Measurements from ENCODE around the gene FXYD3.

FXYD3 gene

DNA sequence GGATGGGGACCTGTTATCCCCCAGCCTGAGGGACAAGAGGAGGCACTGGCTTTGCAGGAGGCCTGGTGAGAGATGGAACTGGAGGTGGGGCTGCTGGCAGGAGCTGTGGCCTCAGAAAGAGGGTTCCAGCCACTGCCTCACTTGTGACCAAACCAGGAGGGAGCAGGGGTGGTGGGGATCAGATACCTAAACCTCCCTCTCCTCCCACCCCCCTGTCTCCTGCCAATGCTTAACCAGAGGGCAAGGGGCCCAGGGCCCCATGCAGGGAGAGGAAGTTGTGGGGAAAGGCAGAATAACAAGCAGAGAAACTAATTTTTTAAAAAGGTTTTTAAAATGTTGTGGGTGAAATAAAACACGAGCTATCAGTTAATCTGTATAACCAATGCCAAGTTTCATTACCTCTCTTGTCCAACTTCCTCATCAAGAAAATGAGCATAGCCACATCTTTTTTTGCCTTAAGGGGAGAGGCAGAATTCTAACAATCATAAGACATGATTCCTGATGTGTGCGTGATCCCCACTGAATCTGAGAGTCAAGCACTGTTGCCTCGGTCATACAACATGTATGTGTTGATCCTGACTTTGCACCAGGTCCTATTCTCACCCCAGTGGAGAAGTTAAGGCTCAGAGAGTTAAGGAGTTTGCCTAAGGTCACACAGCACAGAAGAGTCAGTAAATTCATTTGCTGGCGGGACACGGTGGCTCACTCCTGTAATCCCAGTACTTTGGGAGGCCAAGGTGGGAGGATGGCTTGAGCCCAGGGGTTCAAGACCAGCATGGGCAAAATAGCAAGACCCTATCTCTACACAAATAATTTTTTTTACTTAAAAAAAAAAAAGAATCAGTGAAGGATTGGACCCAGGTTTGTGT is 51.9 kb downstream of the FXYD3 start:
- DNase-seq (ENCODE audit: low read depth): no peak
- no peak for TF ChIP-seq CTCF (IDR thresholded peaks at IDR 0.05; ENCODE audit: low read depth, low read length, missing control alignments)
- H3K4me3 ChIP-seq (ENCODE audit: low read depth, low read length): no peak overlapping the region

GRCh38 chr19:35168196-35168595 is 52.6 kb downstream of the FXYD3 start:
- no peak overlapping the region for H3K4me3 ChIP-seq (ENCODE audit: low read depth, low read length)
- DNase-seq (ENCODE audit: low read depth): no peak
- TF ChIP-seq CTCF (IDR thresholded peaks at IDR 0.05; ENCODE audit: low read depth, low read length, missing control alignments): no peak

- no peak for DNase-seq (ENCODE audit: low read depth)
- TF ChIP-seq CTCF (IDR thresholded peaks at IDR 0.05; ENCODE audit: low read depth, low read length, missing control alignments): no peak
- no peak overlapping the region for H3K4me3 ChIP-seq (ENCODE audit: low read depth, low read length)
These were observed 53.8 kb downstream of the FXYD3 start for GRCh38 chr19:35169221-35169995.

DNA sequence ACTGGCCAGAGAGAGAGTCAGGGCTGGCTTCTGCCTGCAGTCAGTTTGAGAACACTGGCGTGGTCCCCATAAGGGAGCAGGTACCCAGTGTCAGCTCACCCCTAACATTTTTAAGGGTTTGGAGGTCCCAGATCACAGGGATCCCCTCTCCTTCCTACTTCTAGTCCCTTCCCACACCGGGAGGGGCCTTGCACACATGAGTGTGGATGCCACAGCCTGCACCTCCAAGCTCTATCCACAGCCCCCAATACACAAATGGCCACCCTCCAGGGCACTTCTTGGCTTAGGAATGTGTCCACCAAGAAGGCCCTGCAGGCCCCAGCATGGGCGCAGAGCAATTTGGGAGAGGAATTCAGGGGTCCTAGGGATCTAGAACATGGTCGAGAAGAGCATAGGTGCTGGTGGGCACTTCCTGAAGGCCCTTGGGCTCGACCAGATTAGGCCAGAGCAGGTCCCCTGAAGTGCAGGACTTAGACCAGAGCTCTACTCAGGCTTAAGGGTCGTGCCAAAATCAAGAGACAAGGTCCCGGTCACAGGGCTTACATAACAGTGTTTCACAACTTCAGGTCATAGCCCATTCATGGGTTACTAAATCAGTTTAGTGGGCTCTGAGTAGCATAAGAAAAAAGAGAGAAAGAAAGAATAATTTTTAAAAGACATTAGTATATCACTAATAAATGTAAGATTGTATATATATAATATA is 54.9 kb downstream of the FXYD3 start:
- no peak overlapping the region for H3K4me3 ChIP-seq (ENCODE audit: low read depth, low read length)
- no peak for TF ChIP-seq CTCF (IDR thresholded peaks at IDR 0.05; ENCODE audit: low read depth, low read length, missing control alignments)
- no peak for DNase-seq (ENCODE audit: low read depth)

- H3K4me3 ChIP-seq (ENCODE audit: low read depth, low read length): no peak overlapping the region
- no peak for TF ChIP-seq CTCF (IDR thresholded peaks at IDR 0.05; ENCODE audit: low read depth, low read length, missing control alignments)
- no peak for DNase-seq (ENCODE audit: low read depth)
These were observed 56.1 kb downstream of the FXYD3 start for GRCh38 chr19:35171730-35172129.

All from GM12864 (cell line).